Osteocyte (in vitro differentiated cells): Measurements from ENCODE around the gene TAF5L. TPM values are rescaled to one million over a fixed set of nuclear protein-coding genes. Genes with fewer than 3 reads are reported as not detected.

ENCODE experiments used
- DNase-seq: peaks from one replicate; pipeline ENCODE4 v3.0.0; 2021; ENCODE audit warnings: mixed read lengths; ENCODE audit not compliant: unreplicated experiment; ENCODE audit errors: extremely low spot score
- H3K27ac Mint-ChIP-seq: one replicate; pipeline ENCODE4 v1.8.0; 2021; ENCODE audit warnings: mild to moderate bottlenecking, mixed read lengths; ENCODE audit not compliant: unreplicated experiment
- H3K27me3 Mint-ChIP-seq: one replicate; pipeline ENCODE4 v1.8.0; 2021; ENCODE audit warnings: mixed read lengths; ENCODE audit not compliant: unreplicated experiment
- H3K36me3 Mint-ChIP-seq: one replicate; pipeline ENCODE4 v1.8.0; 2021; ENCODE audit warnings: mixed read lengths; ENCODE audit not compliant: unreplicated experiment
- H3K4me1 Mint-ChIP-seq: one replicate; pipeline ENCODE4 v1.8.0; 2021; ENCODE audit warnings: mixed read lengths; ENCODE audit not compliant: unreplicated experiment
- H3K4me3 Mint-ChIP-seq: one replicate; pipeline ENCODE4 v1.8.0; 2021; ENCODE audit warnings: mild to moderate bottlenecking, moderate library complexity, mixed read lengths; ENCODE audit not compliant: unreplicated experiment
- H3K9me3 Mint-ChIP-seq: one replicate; pipeline ENCODE4 v1.8.0; 2021; ENCODE audit warnings: mixed read lengths; ENCODE audit not compliant: unreplicated experiment
- CTCF ChIP-seq: fragments of 200-600 bp; sonication (generic); IDR thresholded peaks from 2 replicates; pipeline ENCODE4 v1.5.0; 2021; ENCODE audit warnings: antibody characterized with exemption, mild to moderate bottlenecking, moderate library complexity
- total RNA-seq: library from RNA; stranded (reverse); gene quantifications from 2 replicates; pipeline ENCODE4 v1.2.1, GENCODE V29; 2021

Gene TAF5L
- total RNA-seq, 1 donor from 2014 or later: 18.3 TPM

GRCh38 chr1:229614701-229615100, 11.2 kb downstream of the TAF5L start:
- H3K36me3 Mint-ChIP-seq: peaks cover 31% of the 10 kb centered on the region
- no peak overlapping the region for H3K27ac Mint-ChIP-seq
- H3K27me3 Mint-ChIP-seq: no peaks in the 10 kb centered on the region
- peaks cover 4% of the 10 kb centered on the region for H3K4me1 Mint-ChIP-seq
- H3K9me3 Mint-ChIP-seq: no peaks in the 10 kb centered on the region
- TF ChIP-seq CTCF: no peak
- H3K4me3 Mint-ChIP-seq: no peak overlapping the region
- no peak for DNase-seq

- no peak overlapping the region for H3K4me3 Mint-ChIP-seq
- H3K36me3 Mint-ChIP-seq: peaks cover 37% of the 10 kb centered on the region
- H3K9me3 Mint-ChIP-seq: no peaks in the 10 kb centered on the region
- H3K4me1 Mint-ChIP-seq: peaks cover under 1% of the 10 kb centered on the region
- no peak for DNase-seq
- H3K27ac Mint-ChIP-seq: no peak overlapping the region
- H3K27me3 Mint-ChIP-seq: no peaks in the 10 kb centered on the region
- no peak for TF ChIP-seq CTCF
These were observed 12.0 kb downstream of the TAF5L start for GRCh38 chr1:229613938-229614337.

- H3K27me3 Mint-ChIP-seq: no peaks in the 10 kb centered on the region
- peaks cover 78% of the 10 kb centered on the region for H3K36me3 Mint-ChIP-seq
- no peak for DNase-seq
- no peak overlapping the region for H3K27ac Mint-ChIP-seq
- TF ChIP-seq CTCF: no peak
- H3K4me3 Mint-ChIP-seq: no peak overlapping the region
- H3K9me3 Mint-ChIP-seq: no peaks in the 10 kb centered on the region
- H3K4me1 Mint-ChIP-seq: no peaks in the 10 kb centered on the region
These were observed 17.3 kb downstream of the TAF5L start for GRCh38 chr1:229608590-229608989.

- TF ChIP-seq CTCF: no peak
- H3K4me3 Mint-ChIP-seq: no peak overlapping the region
- no peaks in the 10 kb centered on the region for H3K27me3 Mint-ChIP-seq
- H3K36me3 Mint-ChIP-seq: peaks cover 78% of the 10 kb centered on the region
- no peak for DNase-seq
- H3K4me1 Mint-ChIP-seq: no peaks in the 10 kb centered on the region
- H3K9me3 Mint-ChIP-seq: no peaks in the 10 kb centered on the region
- no peak overlapping the region for H3K27ac Mint-ChIP-seq
These were observed 18.6 kb downstream of the TAF5L start for GRCh38 chr1:229607370-229607769.

GRCh38 chr1:229603371-229604005, 22.4 kb downstream of the TAF5L start:
- Mint-ChIP-seq H3K9me3 (no peaks in the 10 kb centered on the region), H3K4me3 (no peak overlapping the region), H3K27me3 (no peaks in the 10 kb centered on the region), H3K36me3 (peaks cover 74% of the 10 kb centered on the region), H3K27ac (no peak overlapping the region), H3K4me1 (peaks cover 3% of the 10 kb centered on the region)
- no peak for TF ChIP-seq CTCF
- no peak for DNase-seq
